ENCODE results near the gene RPL27A. TPM values are rescaled to one million over a fixed set of nuclear protein-coding genes. Genes with fewer than 3 reads are reported as not detected.

RPL27A gene
- total RNA-seq, 4 donors from 2014 or later = 462 to 843 (median 770) TPM

DNA sequence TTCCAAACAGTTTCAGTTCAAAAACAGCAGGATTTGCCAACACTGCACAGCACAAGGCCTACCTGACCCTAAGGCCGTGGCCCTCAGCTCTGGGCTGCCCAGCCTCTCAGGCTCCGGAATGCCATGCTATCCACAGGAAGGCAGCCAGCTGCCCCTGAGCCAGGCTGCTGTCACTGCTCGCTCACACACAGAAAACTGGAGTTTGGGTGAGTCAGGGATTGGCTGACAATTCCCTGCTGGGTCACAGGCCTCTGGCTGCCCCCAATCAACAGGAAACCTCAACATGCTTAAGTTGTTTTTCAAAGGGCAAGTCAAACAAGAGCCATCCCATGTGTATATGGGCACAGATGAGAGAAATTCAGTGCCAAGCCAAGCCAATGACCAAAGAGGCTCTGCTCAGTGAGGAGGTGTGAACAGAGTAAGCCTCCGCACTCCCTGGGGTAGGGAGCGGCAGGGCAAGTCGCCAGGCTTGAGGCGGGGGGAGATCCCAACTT, 50.2 kb downstream of the RPL27A start:
- TF ChIP-seq EP300 (IDR thresholded peaks at IDR 0.05; ENCODE audit: low read depth) (no peak), CTCF (IDR thresholded peaks at IDR 0.05) (no peak), POLR2A (IDR thresholded peaks at IDR 0.05) (no peak), POLR2AphosphoS5 (IDR thresholded peaks at IDR 0.05) (peak in 2 of 3 donors; percentile 47)
- Histone ChIP-seq H3K27ac (peak overlapping the region; percentile 63 to 93 (median 68)), H3K4me1 (peaks cover 23 to 50% (median 24%) of the 10 kb centered on the region in 4 donors), H3K4me3 (no peak overlapping the region), H3K27me3 (no peaks in the 10 kb centered on the region), H3K9me3 (no peaks in the 10 kb centered on the region), H3K36me3 (no peaks in the 10 kb centered on the region)
- intact Hi-C loops (cut with DNase I; ENCODE audit: low total_unique reads) = no loop called here
- WGBS, 2 donors (ENCODE audit: low coverage in 1 of 2) = 73% methylated on average over 7 of the region's 7 CpGs; no CpG with 5 or more reads in 1 of the 2 donors
- peak; percentile 39 for DNase-seq
- in situ Hi-C loops (cut with MboI; ENCODE audit: low pct_ligation_motif_present in 1 of 4, low pct_unique_long_range_greater_than_20kb in 1 of 4, low sequenced_read_pairs in 3 of 4) = no loop called here

DNA sequence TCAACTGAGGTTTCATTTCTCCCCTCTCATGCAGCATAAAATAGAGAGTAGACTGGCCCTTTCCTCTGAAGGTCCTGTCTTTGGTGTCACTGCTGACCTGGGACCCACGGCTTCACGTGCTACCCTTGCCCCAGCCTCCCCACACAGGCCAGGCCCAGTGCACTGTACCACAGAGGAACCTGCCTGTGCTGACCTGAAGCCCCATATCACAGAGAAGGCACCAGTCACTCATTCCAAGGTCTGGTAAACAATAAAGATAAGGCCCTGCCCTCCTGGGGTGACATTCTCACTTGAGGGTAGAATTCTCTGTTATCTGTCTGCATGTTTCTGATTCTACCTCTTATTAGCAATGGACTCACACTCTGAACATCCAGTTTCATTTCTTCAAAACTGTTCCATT, 51.3 kb downstream of the RPL27A start:
- Histone ChIP-seq H3K36me3 (no peaks in the 10 kb centered on the region), H3K4me3 (no peak overlapping the region), H3K4me1 (peaks cover 18 to 43% (median 24%) of the 10 kb centered on the region in 4 donors), H3K27ac (peak overlapping the region; percentile 63 to 93 (median 68)), H3K27me3 (no peaks in the 10 kb centered on the region), H3K9me3 (no peaks in the 10 kb centered on the region)
- 89% methylated on average over 2 of the region's 2 CpGs; no CpG with 5 or more reads in 1 of the 2 donors for WGBS, 2 donors (ENCODE audit: low coverage in 1 of 2)
- intact Hi-C loops (cut with DNase I; ENCODE audit: low total_unique reads) = no loop called here
- no peak for TF ChIP-seq EP300 (IDR thresholded peaks at IDR 0.05; ENCODE audit: low read depth)
- no peak for TF ChIP-seq POLR2A (IDR thresholded peaks at IDR 0.05)
- no peak for TF ChIP-seq POLR2AphosphoS5 (IDR thresholded peaks at IDR 0.05)
- TF ChIP-seq CTCF (IDR thresholded peaks at IDR 0.05) = no peak
- no peak for DNase-seq
- in situ Hi-C loops (cut with MboI; ENCODE audit: low pct_ligation_motif_present in 1 of 4, low pct_unique_long_range_greater_than_20kb in 1 of 4, low sequenced_read_pairs in 3 of 4) = no loop called here

DNA sequence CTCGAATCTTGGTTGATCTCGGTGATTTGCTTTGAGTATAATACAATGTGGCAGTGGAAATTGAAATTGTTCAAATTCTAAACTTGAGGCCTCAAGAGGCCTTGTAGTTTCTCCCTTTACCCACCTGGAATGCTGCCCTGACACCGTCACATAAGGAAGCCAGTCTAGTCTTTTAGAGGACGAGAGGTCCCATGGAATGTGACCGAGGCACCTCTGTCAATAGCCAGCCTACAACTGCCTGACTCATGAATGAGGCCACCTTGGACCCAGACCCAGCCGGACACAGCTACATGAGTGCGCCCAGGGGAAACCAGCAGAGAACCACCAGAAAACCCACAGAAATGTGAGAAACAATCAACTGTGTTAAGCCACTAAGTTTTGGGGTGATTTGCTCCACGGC, 52.5 kb downstream of the RPL27A start:
- peaks cover 18 to 45% (median 24%) of the 10 kb centered on the region in 4 donors for H3K4me1 ChIP-seq

GRCh38 chr11:8739309-8739793, 56.8 kb downstream of the RPL27A start:
- in situ Hi-C loops (cut with MboI; ENCODE audit: low pct_ligation_motif_present in 1 of 4, low pct_unique_long_range_greater_than_20kb in 1 of 4, low sequenced_read_pairs in 3 of 4) = no loop called here
- no peak for DNase-seq
- TF ChIP-seq EP300 (IDR thresholded peaks at IDR 0.05; ENCODE audit: low read depth) (no peak), CTCF (IDR thresholded peaks at IDR 0.05) (no peak), POLR2A (IDR thresholded peaks at IDR 0.05) (no peak), POLR2AphosphoS5 (IDR thresholded peaks at IDR 0.05) (peak in 1 of 3 donors; percentile 13)

More for the DNA sequence above, 52.5 kb downstream of the RPL27A start:
- no peaks in the 10 kb centered on the region for H3K36me3 ChIP-seq
- H3K27ac ChIP-seq = no peak overlapping the region
- WGBS, 2 donors (ENCODE audit: low coverage in 1 of 2) = 90 to 100% methylated on average over 2 to 8 of the region's 8 CpGs
- no peak overlapping the region for H3K4me3 ChIP-seq
- intact Hi-C loops (cut with DNase I; ENCODE audit: low total_unique reads) (no loop called here), in situ Hi-C loops (cut with MboI; ENCODE audit: low pct_ligation_motif_present in 1 of 4, low pct_unique_long_range_greater_than_20kb in 1 of 4, low sequenced_read_pairs in 3 of 4) (no loop called here)
- no peak for DNase-seq
- no peaks in the 10 kb centered on the region for H3K27me3 ChIP-seq
- TF ChIP-seq POLR2A (IDR thresholded peaks at IDR 0.05) (no peak), EP300 (IDR thresholded peaks at IDR 0.05; ENCODE audit: low read depth) (no peak), POLR2AphosphoS5 (IDR thresholded peaks at IDR 0.05) (no peak), CTCF (IDR thresholded peaks at IDR 0.05) (no peak)
- H3K9me3 ChIP-seq = no peaks in the 10 kb centered on the region

More at GRCh38 chr11:8739309-8739793, 56.8 kb downstream of the RPL27A start:
- H3K27me3 ChIP-seq = no peaks in the 10 kb centered on the region
- intact Hi-C loops (cut with DNase I; ENCODE audit: low total_unique reads) = no loop called here
- peaks cover under 1 to 37% (median 2%) of the 10 kb centered on the region in 4 donors for H3K4me1 ChIP-seq
- 58 to 68% methylated on average over 2 of the region's 2 CpGs for WGBS, 2 donors (ENCODE audit: low coverage in 1 of 2)
- H3K27ac ChIP-seq = peak overlapping the region; percentile 8 to 36 (median 26)
- H3K4me3 ChIP-seq = no peak overlapping the region
- no peaks in the 10 kb centered on the region for H3K9me3 ChIP-seq
- no peaks in the 10 kb centered on the region for H3K36me3 ChIP-seq

Small RNA genes lying within 50 kb of the gene (small RNA-seq; reads per million reads assigned to genes)
- gene SNORA3A (0 reads per million in 4 donors), gene SNORA3B (1.4 to 2.2 (median 1.9) reads per million in 4 donors)

Other genes with a start within 250 kb of the RPL27A start
- gene STK33, start 88.6 kb upstream of the RPL27A start, total RNA-seq = 10 to 100 TPM in 1 of 4 donors, 1 to 10 TPM in 3; 2.0 to 14.2 (median 3.8) TPM
- 10 to 100 TPM; 11.7 to 19.7 (median 14.3) TPM for gene TRIM66, start 127 bp upstream of the RPL27A start, total RNA-seq
- gene AKIP1, start 228.4 kb downstream of the RPL27A start, total RNA-seq = 10 to 100 TPM in 2 of 4 donors, 1 to 10 TPM in 2; 5.2 to 21.2 (median 11.0) TPM

Data from transverse colon (tissue), 4 donors.